22Rv1 (cell line): ENCODE results near the gene DKKL1.
A peak's percentile ranks its signal among the peaks of the same experiment; 100 is the strongest.

ENCODE experiments used
- H3K27ac ChIP-seq: fragments of 450-650 bp; 2 replicates; pipeline ENCODE4 v1.5.1; 2017
- CTCF ChIP-seq: fragments of 450-650 bp; IDR thresholded peaks from 2 replicates; pipeline ENCODE4 v1.5.1; 2017; ENCODE audit warnings: mild to moderate bottlenecking
- ZFX ChIP-seq: fragments of 450-650 bp; IDR thresholded peaks from 2 replicates; pipeline ENCODE4 v1.6.1; 2017; ENCODE audit warnings: antibody characterized with exemption, borderline replicate concordance

The DKKL1 gene

GRCh38 chr19:49340069-49340864 lies 23.4 kb upstream of the DKKL1 start:
- no peak for TF ChIP-seq CTCF
- TF ChIP-seq ZFX: no peak
- H3K27ac ChIP-seq: peak overlapping the region; percentile 91

- peak overlapping the region; percentile 91 for H3K27ac ChIP-seq
- TF ChIP-seq CTCF (no peak), ZFX (no peak)
Measured at GRCh38 chr19:49340865-49341718, 22.6 kb upstream of the DKKL1 start.

GRCh38 chr19:49342291-49342721 lies 21.4 kb upstream of the DKKL1 start:
- TF ChIP-seq ZFX: no peak
- no peak for TF ChIP-seq CTCF
- H3K27ac ChIP-seq: no peak overlapping the region

GRCh38 chr19:49343123-49343522 lies 20.6 kb upstream of the DKKL1 start:
- TF ChIP-seq ZFX (no peak), CTCF (no peak)
- no peak overlapping the region for H3K27ac ChIP-seq

GRCh38 chr19:49344505-49345423 lies 18.9 kb upstream of the DKKL1 start:
- H3K27ac ChIP-seq: no peak overlapping the region
- TF ChIP-seq CTCF: no peak
- TF ChIP-seq ZFX: no peak

GRCh38 chr19:49347191-49347590 lies 16.5 kb upstream of the DKKL1 start:
- TF ChIP-seq CTCF: no peak
- TF ChIP-seq ZFX: no peak
- H3K27ac ChIP-seq: no peak overlapping the region
